ENCODE measurements around the gene PRDM4.

GRCh38 chr12:107801150-107801549 is 40.2 kb upstream of the PRDM4 start:
- TF ChIP-seq POLR2A (IDR thresholded peaks at IDR 0.05) (no peak), POLR2AphosphoS5 (IDR thresholded peaks at IDR 0.05) (no peak), EP300 (IDR thresholded peaks at IDR 0.05; ENCODE audit: low read depth) (no peak)
- TF ChIP-seq, protein P1, sequence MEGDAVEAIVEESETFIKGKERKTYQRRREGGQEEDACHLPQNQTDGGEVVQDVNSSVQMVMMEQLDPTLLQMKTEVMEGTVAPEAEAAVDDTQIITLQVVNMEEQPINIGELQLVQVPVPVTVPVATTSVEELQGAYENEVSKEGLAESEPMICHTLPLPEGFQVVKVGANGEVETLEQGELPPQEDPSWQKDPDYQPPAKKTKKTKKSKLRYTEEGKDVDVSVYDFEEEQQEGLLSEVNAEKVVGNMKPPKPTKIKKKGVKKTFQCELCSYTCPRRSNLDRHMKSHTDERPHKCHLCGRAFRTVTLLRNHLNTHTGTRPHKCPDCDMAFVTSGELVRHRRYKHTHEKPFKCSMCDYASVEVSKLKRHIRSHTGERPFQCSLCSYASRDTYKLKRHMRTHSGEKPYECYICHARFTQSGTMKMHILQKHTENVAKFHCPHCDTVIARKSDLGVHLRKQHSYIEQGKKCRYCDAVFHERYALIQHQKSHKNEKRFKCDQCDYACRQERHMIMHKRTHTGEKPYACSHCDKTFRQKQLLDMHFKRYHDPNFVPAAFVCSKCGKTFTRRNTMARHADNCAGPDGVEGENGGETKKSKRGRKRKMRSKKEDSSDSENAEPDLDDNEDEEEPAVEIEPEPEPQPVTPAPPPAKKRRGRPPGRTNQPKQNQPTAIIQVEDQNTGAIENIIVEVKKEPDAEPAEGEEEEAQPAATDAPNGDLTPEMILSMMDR (IDR thresholded peaks at IDR 0.05): no peak
